Dedifferentiated amniotic fluid mesenchymal stem cell (primary cell): ENCODE data around the gene ADCY4.
"Not testable (repeated sequence)": the region's sequence is repeated elsewhere in the genome, so short reads cannot be mapped to it uniquely, and the experiment has no call there.

Experiments
- DNase-seq: peaks from one replicate; pipeline ENCODE4 v3.0.0-alpha.2; 2016; ENCODE audit errors: extremely low spot score

The ADCY4 gene

DNA sequence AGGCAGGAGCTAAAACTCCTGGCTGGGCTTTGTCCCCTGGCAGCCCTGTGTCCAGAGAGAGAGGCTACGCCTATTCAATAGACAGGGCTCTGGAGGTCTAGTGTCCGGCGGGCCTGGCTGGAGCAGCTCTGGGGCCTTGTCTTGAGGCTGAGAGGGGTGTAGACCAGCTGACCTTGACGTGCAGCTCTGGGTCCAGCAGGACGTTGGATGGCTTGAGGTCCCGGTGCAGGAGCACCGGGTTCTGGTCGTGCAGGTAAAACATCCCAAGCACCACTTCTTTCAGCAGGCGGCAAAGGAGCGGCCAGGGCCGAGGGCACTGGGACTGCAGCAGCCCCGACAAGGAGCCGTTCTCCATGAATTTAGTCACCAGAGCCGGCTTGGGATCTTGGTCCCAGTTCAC is 4.0 kb upstream of the ADCY4 start:
- no peak for DNase-seq

DNA sequence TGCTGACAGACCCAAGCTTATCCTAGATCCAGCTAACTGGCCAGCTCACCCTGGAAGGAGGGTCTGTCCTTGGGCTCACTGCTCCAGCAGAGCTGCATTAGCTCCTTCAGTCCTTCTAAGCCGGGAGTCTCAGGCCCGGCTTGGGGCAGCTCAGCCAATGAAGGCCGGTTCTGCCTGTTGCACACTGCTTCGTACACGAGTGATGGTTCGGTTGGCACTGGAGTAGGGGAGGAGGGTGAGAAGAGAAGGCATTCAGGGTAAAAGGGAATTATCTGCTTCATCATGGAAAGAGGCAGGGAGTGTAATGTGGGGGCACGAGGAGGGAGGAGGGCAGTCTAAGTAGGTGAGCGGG is 2.9 kb upstream of the ADCY4 start:
- no peak for DNase-seq

DNA sequence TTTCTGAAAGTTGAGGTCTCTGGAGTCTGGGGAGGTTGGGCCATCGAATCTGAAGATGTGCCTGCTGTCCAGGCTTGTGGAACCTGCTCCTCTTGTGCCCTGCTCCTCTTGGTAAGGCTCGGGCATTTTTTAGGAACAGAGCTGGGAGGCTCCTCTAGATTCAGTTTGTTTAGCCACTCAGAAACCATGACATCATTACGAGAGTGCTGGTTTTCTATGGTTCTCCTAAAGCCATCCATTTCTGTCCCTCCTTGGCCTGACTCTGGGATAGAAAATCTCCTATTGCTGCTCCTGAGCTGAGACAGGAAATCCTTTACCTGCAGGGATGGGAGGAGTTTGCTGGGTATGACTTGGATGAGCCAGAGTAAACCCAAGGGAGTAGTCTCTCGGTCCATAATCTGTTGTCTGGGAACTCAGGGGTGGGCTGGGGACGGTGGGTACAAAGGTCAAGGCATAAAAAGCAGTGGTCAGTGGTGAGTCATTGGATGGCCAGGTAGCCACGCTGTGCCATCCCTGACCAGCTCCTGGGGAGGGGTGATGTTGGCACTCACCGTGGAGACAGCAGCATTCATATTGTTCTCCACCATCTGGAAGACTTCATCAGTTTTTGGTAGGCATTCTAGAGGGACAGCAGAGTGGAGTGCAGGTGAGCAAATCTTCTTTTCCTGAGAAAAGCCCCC is 2.4 kb upstream of the ADCY4 start:
- DNase-seq = no peak

DNA sequence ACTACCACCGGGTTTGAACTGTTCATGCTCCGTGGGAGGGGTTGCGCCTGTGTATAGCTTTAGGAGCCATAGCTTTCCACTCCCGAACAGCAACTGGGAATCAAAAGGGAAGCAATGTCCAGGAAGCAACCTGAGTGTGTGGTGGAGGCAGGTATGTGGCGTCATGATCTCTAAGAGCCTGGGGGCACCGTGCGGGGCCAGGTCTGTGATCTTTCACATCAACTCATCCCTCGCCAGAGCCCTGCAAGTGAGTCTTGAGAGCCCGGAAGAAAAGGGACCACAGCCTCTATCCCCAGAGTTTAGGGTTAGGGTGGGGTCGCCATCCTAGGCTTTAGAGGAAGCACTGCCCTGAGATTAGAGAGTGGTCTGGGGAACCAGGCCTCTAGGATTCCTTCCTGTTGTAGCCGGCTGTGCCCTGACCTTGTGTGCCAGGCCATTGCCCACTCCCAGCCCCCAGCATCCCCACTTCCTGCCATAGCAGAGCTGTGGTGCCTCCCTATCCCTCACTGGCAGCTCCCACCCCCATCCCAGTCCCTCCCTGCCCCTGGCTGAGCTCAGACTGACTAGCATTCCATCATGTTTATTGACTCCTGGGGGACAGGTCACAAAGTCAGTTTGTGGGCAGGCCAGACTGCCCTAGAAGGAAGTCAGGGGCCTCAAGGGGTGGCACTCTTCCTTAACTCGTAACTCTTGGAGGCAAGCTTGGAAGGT is 745 bp upstream of the ADCY4 start:
- no peak for DNase-seq

DNA sequence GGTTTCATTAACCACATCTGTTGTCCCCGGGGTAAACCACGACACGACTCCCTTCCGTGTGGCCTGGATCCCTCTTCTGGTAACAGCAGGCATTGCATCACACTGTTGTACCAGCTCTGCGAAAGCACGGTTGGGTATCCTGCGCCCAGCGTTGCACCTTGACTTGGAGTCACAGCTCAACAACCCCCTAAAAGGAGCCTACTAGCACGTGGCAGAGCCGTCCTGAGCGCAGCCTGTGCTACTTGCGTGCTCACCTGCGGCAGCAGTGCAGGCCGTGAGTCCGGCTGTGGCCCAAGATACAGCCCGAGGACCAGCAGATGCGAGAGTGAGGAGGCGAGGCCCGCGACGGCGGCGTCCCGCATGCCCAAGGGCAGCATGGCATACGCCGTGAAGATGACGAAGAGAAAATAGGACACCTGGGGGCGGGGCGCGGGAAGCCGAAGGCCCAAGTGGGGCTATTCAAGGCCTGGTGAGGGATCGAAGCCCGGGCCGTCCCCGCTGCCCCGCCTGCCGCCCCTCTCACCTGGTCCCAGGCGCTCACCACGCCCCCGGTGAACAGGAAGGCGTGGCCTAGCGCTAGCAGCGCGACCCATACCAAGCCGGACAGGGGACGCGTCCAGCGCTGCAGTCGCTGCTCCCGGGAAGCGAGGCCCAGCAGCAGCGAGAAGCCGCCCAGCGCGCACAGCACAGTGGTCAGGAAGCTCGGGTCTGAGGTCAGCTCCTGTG is 2.4 kb downstream of the ADCY4 start:
- peak; percentile 68 for DNase-seq

DNA sequence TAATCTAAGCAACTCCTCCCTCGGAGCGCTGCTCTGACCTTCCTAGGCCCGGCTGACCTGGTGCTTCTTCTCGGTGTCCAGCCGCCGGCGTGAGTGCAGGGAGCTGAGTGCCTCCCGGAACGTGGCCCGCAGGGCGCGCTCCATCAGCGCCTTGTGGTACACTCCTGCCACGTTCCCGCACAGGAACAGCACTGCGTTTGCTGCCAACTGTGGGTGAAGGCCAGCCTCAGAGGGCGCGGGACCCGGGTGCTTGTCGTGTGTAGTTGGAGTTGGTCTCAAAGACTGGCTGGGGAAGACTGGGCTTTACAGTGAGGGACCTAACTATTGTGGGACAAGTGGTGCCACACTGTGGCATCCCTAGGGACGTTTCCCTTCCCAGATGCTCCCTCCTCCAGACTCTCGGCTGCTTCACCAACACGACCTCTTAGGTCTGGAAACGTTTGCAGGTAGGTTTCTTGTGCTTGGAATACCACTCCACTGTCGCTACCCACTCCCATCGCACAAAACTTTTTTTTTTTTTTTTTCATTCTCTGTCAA is 3.1 kb downstream of the ADCY4 start:
- no peak for DNase-seq

DNA sequence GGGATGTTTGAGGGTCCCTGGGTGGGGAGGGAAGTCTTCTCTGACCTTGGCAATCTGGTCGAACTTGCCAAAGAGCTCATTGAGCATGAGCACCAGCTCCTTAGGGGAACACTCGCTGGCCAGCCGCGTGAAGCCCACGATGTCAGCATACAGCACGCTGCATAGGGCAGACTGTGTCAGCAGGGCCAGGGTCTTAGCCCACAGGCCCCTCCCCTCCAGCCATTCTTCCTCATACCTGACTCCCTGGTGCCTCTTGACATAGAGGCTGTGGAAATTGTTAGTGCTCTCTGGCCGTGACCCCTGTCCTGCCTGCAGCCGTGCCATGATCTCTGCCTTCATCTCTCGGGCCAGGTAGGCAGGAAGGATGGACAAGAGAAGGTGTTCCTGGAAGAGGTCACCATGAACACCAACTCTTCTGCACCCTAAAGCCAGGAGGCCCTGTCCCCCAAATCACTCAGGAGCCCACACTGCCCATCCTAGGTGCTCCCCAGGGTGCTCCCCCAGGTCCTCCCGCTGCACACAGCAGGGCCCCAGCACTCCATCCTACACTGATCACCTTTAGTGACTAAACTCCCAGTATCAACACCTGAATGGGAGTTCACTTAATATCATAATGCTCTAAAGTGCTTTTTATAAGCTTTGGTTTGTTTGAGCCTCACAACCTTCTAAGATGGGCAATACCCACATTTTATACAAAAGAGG is 3.7 kb downstream of the ADCY4 start:
- DNase-seq = no peak

DNA sequence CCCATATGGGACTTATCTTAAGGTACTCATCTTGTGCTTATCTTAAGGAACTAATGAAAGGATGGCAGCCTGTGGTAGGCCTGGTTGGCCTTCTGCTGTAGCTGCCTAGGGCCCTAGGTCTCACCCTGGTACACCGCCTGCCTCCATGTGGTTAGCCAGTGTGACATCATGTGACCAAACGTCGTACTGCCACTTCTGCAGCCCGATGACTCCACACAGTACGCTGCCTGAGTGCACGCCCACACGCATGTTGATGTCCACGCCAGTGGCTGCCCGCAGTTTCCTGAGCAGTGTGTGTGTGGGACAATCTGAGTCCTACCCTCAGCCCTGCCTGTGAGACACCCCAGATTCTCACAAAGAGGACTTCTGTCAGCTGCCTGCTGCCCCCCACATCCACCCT is 5.1 kb downstream of the ADCY4 start:
- no peak for DNase-seq

DNA sequence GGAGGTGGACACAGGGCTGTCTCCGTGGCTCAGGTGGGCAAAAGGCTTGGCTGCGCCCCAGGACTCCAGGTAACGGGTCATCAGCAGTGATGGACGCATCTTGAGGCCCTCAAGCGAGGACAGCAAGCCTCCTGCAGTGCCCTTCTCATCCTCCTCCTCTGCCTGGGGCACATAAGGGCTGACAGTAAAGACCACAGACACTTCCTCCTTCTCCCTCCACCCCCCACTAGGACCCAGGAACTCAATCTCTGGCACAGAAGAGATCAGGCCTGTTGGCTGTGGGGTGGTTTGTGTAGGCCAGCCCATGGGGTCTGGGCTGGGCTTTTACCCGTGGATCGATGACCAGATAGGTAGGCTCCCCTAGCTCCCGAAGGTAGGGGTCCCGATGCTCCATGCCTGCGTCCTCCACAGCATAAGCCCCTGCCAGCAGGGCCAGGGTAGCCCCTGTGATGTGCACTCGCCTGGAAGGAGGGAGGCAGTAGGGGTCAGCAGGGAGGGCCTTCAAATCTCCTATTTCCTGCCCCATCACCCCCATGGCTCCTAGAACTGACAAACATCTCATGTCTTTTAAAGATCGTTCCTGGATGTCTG is 5.7 kb downstream of the ADCY4 start:
- DNase-seq = no peak

DNA sequence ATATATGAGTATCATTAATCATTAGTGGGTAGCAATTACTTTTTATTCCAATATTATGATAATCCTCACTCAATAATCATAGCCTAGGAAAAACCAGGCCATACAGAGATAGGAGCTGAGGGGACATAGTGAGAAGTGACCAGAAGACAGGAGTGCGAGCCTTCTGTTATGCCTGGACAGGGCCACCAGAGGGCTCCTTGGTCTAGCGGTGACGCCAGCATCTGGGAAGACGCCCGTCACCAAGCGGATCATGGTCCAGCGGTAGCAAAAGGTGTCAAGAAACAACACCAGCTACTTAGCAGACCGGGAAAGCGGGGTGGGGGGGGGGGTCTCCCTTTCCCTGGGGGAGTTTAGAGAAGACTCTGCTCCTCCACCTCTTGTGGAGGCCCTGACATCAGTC is 7.0 kb downstream of the ADCY4 start:
- DNase-seq = not testable (repeated sequence)

DNA sequence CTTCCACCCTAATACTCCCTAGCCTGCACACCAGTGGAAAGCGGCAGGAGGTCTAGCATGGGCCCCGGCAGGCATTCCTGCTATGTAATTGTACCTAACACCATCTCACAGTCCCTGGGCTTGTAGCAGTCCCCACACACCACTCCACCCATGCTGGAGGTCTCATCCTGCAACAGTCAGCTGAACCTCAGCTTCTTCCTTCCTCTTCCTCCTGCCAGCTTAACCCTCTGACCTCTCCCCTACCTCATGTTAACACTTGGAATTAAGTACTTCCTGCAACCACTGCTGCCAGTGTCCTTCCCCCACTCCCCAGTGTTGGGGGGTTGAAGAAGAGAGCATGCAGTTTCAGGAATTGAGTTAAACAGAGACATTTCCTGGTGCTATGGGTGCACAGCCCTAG is 7.6 kb downstream of the ADCY4 start:
- DNase-seq = no peak

DNA sequence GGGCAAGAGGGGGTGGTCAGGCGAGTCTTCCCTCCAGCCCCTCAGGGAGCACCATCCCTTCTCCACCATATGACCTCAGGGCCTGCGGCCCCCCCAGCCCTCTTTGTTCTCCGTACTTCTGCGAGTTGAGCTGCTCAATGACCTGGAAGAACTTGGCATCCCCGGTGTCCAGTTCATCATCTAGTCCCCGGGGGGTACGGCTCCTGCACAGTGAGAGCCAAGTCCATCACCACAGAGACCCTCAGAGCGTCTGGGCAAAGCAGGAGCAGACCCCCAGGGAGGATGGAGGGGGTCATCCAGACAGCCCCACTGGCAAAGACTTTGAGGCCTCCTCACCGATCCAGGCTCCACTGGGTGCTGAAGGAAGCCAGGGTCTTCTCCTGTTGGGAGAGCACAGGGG is 8.9 kb downstream of the ADCY4 start:
- no peak for DNase-seq

DNA sequence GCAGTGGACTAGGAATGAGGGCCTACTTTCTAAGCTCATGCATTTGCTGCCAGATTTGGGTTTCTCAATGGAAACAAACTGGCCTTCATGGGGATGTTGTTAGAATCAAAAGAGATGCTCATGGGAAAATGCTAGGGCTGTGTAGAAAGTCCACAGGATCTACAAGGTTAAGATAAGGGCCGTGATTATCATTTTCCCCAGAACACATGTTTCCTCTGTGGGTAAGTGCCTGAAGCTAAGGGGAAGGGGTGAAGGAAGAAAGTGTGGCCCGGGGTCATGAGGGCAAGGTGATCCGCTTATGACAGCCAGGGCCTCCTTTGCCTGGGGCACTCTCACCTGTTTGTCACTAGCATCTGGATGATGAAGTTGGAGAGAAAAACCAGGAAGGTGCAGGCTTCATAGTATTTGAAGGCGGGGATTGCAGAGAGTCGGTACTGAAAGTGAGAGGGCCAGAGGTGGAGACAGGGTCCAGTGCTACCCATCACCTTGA is 9.8 kb downstream of the ADCY4 start:
- DNase-seq = no peak

DNA sequence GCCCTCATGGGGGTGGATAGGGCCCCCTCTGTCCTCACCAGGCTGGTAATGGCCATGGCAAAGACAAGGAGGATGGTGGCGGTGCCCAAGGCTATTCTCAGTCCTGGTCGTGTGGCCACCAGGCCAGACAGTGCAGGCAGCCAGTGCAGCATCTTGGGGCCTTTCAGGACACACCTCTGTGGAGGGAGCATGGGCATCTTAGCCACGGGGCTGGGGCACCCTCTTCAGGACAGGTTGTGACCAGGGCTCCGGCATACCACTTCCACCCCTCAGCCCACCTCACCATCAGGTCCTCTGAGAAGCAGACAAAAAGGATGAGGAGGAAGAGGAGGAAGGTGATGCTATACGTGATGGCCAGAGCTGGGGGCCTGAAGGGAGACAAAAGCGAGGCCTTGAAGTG is 10.8 kb downstream of the ADCY4 start:
- no peak for DNase-seq

DNA sequence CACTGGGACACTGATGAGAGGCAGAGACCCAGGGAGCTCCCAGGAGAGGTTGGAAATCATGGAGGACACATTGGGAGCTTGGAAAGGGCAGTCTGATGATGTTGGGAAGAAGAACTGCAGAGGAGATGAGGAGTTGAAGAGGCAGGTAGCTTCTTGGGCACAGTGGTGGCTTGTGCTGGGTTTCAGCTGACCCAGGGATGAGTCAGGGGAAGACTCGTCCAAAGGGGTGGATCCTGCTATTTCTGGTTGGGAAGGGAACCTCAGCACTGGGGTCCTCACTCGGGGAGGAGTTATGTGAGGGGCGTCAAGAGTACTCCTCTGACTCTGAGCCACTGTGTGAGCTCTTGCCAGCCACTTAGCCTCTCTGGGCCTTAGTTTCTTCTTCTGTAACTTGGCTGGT is 11.5 kb downstream of the ADCY4 start:
- DNase-seq = no peak

DNA sequence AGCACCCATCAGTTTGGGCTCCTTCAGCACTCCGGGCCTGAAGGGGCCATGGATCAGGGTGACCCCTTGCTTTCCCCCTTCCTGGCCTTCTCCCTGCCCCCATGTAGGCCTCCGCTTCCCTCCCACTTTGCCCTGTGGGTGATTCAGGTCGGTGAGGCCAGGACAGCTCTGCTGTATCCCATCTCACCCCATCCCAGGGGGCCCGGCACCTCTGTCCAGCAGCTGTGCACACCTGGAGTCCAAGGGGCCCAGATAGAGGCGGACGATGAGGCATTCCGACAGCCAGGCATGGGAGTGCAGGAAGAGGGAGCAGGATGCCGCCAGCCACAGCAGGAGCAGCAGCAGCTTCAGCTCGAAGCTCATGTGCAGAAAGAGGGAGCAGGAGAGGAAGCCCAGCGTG is 12.2 kb downstream of the ADCY4 start:
- DNase-seq = no peak

DNA sequence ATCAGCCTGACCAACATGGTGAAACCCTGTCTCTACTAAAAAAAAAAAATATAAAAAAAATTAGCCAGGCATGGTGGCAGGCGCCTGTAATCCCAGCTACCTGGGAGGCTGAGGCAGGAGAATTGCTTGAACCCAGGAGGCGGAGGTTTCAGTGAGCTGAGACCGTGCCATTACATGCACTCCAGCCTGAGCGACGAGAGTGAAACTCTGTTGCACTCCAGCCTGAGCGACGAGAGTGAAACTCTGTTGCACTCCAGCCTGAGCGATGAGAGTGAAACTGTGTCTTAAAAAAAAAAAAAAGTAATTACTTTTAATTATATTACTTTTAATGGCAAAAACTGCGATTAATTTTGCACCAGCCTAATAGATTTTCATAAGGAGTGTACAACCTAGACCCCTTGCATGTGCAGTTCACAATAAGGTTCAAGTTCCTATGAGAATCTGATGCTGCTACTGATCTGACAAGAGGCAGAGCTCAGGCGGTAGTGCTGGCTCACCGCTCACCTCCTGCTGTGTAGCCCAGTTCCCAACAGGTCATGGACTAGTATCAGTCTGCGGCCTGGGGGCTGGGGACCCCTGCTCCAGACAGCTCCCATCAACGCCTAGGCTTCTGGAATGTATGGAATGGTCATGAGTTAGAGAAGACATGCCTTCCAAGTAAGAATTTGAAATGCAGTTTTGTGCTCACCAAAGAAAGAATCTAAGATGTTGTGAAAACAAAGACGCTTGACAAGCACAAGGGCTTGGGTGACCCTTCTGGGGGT is 13.5 kb downstream of the ADCY4 start:
- DNase-seq = no peak

DNA sequence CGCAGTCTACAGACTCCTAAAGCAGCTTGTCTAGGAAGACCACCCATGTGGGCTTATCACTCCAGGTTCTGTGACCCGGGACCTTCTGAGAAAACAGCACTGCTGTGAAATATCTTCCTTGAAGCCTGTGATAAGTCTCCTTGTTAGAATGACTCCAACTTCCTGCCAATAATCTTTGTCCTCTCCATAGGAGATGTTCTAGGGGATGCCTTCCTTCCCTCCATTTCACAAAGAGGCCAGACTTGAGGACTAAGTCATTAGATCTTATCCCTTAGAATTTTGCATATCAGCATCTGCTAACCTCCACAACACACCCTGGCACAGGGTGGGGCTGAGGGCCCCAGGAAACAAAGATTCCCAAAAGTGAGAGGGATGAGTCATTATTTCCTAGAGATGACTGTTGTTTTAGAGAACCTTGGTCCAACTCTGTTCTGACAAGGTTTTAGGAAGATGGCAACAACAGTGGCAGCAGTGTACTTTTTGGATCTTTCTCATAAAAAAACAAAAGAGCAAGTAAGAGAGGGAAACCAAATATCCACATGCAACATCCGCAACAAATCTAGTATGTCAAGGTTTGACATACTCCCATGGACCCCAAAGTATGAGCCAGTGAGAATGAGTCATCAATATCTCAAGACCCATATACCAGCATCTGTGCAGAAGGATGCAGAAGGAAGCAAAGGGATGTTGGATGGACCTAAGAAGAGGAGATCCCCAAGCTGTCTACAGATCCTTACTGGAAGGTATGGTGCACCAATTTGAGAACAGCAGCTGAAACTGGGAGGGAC is 17.5 kb downstream of the ADCY4 start:
- DNase-seq = no peak

DNA sequence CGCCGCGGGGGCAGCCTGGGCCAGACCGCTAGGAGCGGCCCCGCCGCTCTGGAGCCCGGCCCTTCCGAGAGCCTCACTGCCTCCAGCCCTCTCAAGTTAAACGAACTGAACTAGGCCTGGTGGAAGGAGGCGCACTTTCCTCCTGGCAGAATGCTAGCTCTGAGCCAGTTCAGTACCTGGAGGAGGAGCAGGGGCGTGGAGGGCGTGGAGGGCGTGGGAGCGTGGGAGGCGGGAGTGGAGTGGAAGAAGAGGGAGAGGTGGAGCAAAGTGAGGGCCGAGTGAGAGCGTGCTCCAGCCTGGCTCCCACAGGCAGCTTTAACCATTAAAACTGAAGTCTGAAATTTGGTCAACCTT is 18.3 kb downstream of the ADCY4 start:
- DNase-seq = no peak
